Mammary epithelial cell (primary cell): ENCODE data around the gene LYRM7.

Experiments used
- EZH2 ChIP-seq: IDR thresholded peaks from 2 replicates; pipeline ENCODE4 v1.6.1; 2012; ENCODE audit warnings: low read length, inconsistent platforms, borderline replicate concordance
- TF ChIP-seq, protein P1 (sequence below), 2 donors: IDR thresholded peaks in 1 of 2; conservative IDR thresholded peaks in 1 of 2; 2 replicates each; pipeline ENCODE4 v1.5.1; 2011 to 2012; ENCODE audit warnings: inconsistent platforms in 2 of 2, low read length in 2 of 2, mild to moderate bottlenecking in 2 of 2, control low read depth in 1 of 2, low read depth in 1 of 2; ENCODE audit not compliant: insufficient read depth in 1 of 2; ENCODE audit errors: extremely low read depth in 1 of 2

DNA sequence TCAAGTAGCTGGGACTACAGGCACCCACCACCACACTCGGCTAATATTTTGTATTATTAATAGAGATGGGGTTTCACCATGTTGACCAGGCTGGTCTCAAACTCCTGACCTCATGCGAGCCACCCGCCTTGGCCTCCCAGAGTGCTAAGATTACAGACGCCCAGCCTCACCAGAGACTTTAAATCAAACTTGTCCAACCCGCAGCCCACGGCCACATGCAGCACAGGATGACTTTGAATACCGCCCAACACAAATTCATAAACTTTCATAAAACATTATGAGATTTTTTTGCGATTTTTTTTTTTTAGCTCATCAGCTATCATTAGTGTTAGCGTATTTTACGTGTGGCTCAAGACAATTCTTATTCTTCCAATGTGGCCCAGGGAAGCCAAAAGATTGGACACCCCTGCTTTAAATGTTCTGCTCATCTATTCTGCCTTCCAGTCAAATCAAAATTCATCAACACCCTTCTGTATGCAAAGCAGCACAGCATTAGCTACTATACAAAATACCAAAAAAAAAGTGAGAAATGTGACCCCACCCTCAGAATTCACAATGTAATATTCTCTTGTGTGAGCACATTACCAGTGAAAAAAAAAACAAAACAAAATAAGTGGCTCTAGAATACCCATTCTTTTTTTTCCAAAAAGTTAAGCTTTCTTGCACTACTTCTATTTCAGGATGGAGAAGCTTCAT, 50.4 kb downstream of the LYRM7 start:
- TF ChIP-seq, protein P1, sequence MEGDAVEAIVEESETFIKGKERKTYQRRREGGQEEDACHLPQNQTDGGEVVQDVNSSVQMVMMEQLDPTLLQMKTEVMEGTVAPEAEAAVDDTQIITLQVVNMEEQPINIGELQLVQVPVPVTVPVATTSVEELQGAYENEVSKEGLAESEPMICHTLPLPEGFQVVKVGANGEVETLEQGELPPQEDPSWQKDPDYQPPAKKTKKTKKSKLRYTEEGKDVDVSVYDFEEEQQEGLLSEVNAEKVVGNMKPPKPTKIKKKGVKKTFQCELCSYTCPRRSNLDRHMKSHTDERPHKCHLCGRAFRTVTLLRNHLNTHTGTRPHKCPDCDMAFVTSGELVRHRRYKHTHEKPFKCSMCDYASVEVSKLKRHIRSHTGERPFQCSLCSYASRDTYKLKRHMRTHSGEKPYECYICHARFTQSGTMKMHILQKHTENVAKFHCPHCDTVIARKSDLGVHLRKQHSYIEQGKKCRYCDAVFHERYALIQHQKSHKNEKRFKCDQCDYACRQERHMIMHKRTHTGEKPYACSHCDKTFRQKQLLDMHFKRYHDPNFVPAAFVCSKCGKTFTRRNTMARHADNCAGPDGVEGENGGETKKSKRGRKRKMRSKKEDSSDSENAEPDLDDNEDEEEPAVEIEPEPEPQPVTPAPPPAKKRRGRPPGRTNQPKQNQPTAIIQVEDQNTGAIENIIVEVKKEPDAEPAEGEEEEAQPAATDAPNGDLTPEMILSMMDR (conservative IDR thresholded peaks at IDR 0.05 in 1 of 2, IDR thresholded peaks at IDR 0.05 in 1 of 2; ENCODE audit: extremely low read depth in 1 of 2, insufficient read depth in 1 of 2, low read depth in 1 of 2, low read length in 2 of 2) = no peak
- TF ChIP-seq EZH2 = no peak
